Stimulated activated CD4-positive, alpha-beta T cell treated with anti-CD3 and anti-CD28 coated beads, Interleukin-1b, Interleukin-23, amount 100 ng/mL, for 1 hour (primary cell): ENCODE results near the gene BAIAP2.
"Not testable (repeated sequence)": the region's sequence is repeated elsewhere in the genome, so short reads cannot be mapped to it uniquely, and the experiment has no call there.

Source experiments
- DNase-seq, 2 donors: peaks; one replicate each; pipeline ENCODE4 v3.0.0-alpha.2; 2020; ENCODE audit warnings: low read depth in 2 of 2

BAIAP2 gene

DNA sequence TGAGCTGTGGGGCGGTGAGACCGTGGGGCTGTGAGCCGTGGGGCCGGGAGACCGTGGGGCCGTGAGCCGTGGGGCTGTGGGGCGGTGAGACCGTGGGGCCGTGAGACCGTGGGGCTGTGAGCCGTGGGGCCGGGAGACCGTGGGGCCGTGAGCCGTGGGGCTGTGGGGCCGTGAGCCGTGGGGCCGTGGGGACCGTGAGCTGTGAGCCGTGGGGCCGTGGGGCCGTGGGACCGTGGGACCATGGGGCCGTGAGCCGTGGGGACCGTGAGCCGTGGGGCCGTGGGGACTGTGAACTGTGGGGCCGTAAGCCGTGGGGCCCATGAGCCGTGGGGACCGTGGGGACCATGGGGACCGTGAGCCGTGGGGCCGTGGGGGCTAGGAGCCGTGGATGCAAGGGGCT, 105.7 kb downstream of the BAIAP2 start:
- no peak for DNase-seq

DNA sequence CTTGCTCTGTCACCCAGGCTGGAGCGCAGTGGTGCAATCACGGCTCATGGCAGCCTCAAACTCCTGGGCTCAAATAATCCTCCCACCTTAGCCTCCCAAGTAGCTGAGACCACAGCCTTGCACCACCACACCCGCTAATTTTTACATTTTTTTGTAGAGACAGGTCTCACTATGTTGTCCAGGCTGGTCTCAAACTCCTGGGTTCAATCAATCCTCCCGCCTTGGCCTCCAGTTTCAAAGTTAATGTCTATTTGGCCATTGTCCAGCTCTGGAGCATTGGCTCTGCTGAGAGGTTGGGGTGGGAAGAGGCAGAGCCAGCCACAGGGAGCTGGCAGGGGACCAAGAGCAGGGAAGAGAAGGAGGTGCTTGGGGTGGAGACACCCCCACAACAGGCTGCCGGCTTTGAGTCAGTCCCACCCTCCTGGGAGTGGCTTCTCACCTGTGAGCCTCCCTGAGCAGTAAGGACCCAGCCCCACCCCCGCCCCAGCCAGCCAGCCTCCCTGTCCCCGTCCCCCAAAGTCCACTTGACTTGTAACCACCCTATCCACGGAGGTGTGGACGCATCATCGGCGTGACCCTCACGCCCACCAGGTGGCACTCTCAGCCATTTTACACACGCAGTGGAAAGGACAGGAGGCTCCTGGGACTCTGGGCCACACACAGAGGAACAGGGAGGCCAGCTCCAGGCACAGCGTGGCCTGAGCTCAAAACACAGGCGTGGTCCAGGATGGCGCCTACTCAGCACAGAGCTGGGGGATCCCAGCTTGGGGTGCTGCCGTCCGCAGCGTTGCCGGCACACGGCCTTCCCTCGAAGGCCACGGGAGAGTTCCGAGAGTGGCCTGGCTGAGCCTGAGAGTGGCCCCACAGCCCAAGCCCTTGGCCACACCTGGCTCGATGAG, 107.6 kb downstream of the BAIAP2 start:
- DNase-seq, result peak in 1 of 2 donors; percentile 26

DNA sequence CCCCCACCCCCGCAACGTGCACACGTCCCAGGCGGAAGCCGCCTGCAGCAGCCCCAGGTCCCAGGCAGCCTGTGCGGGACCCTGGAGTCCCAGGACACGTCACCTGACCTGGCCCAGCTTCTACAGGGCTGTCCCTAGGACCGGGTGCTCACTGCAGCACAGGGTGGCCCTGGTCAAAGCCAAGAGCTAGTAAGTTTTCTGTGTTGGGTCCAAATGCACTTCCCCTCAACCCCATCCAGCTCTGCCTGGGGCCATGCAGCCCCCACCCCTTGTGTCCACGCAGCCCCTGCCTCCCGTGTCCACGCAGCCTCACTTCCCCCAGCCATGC, 108.2 kb downstream of the BAIAP2 start:
- DNase-seq, result no peak

DNA sequence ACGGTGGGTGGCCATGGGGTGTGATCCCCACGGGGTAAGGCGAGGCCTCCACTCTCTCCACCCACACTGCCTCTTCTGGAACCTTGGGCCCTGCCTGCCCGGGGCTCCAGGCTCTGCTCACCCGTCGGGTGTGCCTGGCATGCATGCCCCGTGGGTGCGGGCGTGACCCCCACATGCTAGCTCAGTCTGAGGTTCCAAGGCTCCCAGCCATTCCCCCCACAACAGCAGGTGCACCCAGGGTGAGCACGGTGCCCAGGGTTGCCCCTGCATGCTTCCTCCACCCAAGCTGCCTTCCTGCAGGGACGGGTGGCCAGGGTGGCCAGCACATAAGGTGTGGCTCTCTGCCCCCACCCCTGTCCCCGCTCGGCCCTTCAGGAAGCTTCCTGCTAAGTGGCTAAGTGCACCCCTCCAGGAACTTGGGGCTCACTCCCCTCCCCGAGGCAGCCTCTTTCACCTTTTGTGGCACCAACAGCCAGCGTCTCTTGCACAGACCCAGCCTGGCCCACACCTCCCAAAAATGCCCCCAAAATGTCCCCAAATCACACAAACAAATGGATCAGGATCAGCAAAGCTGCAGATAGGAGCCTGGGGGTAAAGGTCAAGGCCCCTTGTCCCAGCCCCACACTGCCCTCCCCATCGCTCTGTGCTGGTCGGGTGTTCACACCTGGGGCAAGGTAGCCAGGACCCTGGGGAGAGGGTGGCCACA, 108.9 kb downstream of the BAIAP2 start:
- DNase-seq, result no peak

DNA sequence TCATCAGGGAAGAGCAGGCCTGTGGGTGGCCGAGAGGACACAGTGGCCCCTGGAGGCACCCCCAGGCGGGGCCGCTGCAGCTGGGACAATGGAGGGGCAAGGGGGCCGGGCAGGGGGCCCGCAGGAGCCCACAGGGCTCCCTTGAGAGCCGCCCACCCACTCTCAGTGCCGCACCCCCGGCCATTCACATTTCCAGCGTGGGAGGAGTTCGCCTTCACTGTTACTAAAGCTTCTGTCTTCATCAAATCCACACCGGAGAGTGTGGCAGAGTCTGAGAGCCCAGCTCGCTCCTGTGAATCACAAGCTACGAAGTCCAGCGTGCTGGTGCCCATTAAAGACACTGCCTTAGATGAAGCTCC, 109.5 kb downstream of the BAIAP2 start:
- no peak for DNase-seq

DNA sequence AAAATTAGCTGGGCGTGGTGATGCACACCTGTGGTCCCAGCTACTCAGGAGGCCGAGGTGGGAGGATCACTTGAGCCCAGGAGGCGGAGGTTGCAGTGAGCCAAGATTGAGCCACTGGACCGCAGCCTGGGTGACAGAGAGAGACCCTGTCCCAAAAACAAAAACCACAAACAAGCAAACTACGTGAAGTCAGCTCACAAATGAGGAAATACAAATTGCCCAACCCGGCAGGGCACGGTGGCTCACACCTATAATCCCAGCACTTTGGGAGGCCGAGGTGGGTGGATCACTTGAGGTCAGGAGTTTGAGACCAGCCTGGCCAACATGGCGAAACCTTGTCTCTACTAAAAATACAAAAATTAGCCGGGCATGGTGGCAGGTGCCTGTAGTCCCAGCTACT, 111.3 kb downstream of the BAIAP2 start:
- not testable (repeated sequence) for DNase-seq

DNA sequence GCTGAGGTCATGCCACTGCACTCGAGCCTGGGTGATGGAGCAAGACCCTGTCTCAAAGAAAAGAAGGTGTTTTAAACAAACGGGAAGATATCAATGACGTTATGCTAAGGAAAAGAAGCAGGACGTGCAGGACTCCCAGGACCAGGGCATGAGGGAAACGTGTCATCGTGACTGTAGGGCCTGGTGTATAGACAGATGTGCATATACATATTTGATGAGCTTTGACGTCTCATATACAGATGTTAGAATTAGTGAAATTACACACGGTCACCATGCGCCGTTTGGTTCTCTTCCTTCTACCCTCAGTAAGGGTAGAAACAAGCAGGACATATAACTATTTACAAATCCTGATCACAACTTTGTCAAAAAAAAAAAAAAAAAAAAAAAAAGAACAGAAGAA, 112.8 kb downstream of the BAIAP2 start:
- no peak for DNase-seq

DNA sequence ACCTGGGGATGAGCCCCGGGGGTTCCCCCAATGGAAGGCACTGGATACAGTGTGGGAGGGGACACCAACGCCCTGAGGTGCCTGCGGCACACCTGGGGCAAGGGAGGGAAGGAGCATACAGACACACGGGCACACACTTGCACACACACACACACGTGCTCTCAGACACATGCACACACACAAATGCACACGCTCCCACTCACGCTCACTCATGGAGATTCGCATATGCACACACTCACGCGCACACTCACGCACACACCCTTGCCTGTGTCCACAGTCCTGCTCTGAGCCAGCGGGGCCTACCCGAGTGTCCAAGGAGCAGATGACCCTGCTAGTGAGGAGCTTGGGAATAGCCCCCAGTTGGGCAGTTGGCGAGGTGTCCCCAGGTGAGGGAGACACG, 113.6 kb downstream of the BAIAP2 start:
- DNase-seq, result no peak

DNA sequence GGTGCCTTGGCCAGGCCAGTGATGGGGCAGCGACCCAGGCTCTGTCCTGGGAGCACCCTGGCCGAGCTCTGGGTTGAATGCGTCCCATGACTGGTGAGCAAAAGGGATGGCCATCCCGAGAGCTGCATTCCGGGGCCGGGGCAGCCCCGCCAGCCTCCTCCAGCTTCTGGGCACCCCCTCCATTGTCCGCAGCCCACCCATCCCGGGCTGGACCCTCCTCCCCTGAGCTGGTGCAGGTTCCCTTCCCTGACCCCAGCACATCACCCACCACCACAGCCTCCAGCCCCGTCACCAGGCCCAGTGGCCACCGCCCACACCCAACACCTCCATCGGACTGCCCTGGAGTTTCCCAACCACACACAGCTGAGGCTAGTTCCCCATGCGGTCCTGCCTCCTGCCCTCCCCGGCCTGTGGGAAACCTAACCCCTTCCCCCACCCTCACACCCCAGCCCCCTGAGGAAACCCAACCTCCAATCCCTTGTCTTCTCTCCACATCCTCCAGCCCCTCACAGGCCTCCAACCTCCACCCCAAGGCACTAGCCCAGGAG, 114.1 kb downstream of the BAIAP2 start:
- no peak for DNase-seq

DNA sequence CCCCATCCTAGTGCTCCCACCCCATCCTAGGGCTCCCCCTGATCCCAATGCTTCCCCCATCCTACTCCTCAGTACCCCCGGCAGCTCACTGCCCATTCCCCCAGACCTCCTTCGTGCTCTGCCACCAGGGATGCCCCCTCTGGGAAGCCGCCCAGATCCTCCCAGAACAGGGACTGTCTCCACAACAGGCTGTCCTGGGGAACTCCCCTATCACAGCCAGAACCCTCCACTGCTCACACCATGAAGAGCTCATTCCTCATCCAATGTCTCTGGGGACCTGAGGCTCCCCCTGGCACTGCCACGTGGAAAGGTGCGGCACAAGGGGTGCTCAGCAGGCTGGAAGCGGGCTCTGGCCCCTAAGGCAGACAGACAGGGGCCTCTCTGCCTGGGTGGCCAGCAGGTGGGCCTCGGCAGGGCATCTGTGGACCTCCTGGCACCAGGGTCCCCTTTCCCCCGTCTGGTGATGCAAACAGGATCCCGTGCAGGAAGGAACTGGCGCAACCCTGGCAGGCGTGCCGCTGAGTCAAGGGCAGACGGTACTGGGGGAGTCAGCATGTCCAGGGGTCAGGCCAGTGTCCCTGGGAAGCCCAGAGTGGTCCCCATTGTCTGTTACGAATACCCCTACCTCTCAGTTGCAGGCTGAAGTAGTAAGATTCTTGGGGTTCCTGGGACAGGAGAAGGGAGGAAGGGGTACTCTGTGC, 115.6 kb downstream of the BAIAP2 start:
- DNase-seq, result no peak

DNA sequence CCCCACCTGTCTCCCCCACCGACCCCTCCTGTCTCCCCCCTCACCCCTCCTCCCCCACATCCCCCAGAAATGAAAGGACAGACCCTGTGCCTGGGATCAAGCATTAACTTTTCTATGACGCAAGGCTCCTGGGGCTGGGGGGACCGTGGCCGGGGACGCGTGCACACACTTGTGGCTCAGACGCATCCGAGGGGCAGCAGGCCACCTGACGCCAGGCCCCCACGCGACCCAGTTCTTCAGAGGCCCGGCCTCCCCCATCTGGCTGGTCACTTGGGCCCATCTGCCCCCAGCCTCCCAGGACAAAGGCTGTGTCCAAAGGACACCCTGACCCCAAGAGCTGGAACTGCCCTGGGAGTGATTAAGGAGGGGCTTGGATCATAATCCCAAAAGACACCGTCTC, 116.3 kb downstream of the BAIAP2 start:
- DNase-seq, result no peak

DNA sequence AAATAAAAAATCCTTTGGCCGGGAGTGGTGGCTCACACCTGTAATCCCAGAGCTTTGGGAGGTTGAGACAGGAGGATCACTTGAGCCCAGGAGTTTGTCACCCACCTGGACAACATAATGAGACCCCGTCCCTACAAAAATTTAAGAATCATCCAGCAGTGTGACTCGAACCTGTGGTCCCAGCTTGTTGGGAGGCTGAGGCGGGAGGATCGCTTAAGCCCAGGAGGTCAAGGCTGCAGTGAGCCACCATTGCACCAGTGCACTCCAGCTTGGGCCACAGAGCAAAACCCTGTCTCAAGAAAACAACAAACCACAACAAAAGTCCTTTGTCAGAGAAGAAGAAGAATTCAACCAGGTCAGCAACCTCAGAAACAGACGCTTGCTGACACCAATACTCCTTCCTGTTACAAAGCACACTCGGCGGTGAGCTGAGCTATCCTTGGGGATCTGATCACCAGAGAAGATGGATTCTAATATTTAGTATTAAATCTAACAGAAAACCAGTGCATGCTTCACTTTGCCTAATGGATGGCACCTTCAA, 117.4 kb downstream of the BAIAP2 start:
- DNase-seq, result no peak

DNA sequence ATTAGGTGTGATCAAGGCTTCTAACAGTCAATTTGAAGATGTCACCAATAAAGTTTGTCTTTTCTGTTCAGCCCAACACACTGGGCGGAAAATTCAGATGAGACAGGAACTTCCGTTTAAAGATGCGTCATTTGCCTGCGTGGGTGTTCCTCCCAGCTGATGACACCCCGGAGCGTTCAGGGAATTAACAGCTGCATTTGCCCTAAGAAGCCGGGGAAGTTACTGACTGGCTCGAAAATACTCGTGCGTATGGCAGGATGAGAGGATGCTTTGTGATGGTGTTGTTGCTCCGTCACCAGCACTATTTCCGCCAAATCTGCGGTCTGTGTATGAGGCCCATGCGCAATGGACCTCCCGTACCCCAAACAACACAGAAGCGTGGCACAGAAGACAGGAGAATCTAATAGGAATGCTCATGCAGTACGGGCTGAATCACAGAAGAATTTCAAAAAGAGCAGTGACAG, 118.4 kb downstream of the BAIAP2 start:
- DNase-seq, result no peak

DNA sequence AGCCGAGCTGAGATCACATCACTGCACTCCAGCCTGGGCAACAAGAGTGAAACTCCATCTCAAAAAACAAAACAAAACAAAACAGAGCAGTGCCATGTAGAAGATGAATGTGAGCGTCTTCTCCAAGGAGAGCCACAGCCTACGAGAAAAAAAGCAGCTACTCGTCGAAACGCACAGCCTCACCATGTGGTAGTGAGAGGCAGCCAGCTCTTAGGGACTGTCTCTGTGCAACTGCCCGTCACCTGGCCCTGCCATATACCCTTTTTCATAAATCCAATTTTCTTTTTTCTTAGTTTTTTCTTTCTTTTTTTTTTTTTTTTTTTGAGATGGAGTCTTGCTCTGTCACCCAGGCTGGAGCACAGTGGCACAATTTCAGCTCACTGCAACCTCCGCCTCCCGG, 119.1 kb downstream of the BAIAP2 start:
- DNase-seq, result not testable (repeated sequence)

DNA sequence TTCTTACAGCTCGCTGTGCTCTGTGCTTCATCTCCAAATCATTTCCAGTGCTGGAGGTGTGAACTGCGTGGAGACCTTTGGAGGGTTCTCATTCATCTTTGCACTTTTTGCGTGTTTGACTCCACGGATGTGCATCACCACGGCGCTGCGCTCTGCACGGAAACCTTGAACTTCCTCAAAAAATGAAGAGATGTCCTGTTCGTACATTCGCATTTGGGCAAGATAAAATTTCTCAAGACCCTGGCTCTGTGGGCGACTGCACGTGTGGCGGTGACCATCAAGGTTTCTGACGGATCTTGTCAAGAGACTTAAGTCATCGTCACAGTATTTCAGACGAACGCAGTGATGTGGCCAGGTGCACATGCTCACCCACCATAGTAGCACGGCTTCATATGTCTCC, 120.0 kb downstream of the BAIAP2 start:
- no peak for DNase-seq

DNA sequence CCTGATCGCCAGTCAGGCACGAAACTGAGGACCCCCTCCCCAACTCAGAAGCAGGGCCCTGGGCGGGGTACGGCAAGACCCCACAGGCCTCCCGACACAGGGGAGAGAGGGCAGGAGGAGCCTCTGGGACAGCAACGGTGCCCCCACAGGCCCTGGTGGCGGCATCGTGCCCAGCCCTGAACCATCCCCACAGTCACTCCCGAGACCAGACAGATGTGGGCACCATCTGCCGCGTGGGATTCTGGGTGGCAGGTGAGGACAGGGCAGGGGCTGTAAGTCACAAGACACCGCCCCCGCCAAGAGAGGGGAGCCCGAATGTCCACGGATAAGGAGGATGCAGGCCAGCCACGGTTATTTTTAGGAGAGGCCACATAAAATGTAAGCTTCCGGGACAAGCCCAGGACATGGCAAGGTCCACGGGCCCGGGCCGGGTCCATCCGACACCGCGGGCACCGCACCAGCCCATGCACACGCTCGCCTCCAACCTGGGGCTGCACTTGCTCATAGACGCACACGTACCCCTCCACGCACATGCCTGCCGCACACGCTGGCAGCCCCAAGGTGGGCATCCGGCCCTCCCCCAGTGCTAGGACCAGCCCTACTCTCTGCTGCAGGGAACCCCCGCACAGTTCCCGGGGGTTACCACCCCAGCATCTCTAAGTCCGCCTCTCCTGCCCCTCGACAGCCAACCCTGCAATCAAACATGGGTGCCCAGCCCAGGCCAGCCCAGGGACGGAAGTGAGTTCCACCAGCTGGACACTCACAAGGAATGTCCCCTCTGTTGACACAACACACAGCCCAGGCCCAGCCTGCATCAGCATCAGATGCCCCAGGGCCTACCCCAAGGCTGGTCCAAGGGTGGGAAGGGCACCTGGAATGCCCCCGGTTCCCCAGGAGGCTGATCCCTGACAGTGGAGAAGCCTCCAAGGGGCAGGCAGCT, 122.2 kb downstream of the BAIAP2 start:
- DNase-seq, result no peak

DNA sequence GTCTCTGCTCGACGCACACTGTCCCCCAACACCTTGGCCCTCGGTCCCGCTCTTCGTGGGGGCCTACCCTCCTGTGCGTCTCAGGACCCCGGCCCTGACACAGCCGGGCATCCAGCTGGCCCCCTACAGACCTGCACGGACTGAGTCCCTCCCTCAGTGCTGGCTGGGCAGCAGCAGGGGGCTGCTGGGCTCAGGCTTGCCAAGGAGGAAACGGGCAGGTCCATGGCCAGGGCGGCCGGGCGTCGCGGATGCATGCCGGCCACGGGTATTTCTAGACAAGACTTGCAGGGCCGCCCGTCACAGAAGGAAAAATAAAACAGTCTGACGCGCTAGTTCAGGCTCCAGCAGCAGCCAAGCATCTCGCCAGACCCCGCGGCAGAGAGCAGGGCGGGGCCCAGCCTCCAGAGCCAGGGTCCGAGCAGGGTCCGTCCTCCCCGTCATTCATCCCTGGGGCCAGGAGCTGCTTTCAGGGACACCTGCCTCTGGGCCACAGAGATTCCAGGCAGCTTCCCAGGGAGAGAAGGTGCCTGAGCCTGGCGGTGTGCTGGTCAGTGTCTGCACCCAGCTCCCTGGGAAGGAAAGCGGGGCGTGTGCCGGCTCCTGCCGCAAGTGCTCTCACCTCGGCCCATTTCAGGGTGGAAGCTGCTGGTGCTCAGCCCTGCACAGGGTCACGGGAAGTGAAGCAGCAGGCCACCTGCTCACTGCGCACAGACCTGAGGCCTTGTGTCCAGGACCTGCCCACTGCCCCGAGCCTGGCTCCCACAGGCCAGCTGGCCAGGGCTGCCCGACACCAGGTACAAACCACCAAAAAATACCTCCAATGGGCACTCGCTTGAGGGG, 123.1 kb downstream of the BAIAP2 start:
- DNase-seq, result no peak

DNA sequence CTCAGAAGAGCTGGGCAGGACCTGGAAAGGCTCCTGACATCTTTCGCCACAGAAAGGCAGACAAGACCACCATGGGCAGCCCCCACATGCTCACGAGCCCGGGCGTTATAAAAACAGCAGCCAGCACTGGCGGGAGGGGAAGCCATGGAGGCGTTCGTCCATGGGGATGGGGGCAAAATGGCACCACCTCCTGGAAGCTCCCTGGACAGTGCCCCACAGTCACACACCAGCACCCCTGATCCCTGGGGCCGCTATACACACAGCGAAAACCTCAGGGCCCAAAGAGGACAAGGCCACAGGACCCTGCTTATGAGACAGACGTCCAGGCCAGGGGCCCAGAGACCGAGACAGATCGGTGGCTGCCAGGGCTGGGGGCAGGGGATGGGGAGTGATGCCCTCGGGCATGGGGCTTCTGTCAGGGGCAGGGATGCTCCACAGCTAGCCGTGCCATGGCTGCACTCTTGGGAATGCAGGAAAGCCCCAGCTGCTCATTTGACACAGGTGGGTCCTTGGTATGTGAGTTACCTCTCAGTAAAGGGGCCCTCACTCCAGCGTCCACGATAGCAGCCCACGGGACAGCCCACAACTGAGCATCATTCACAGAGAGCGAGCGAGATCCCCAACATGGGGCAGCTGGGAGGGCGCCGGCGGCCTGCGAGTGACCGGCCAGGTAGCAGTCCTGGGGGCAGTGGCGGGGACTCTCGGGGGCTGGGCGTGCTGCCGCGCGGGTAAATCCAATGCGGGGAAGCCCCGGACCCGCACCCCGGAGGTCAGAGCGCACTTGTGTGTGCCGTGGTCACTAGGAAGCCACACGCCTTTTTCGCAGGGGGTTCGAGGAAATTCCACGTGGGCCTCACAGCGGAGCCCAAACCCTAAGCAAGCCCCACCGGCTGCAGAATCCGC, 124.0 kb downstream of the BAIAP2 start:
- no peak for DNase-seq
